Upper lobe of left lung (tissue), 6 donors: Measurements from ENCODE around the gene CRTAC1. TPM values are rescaled to one million over a fixed set of nuclear protein-coding genes. Genes with fewer than 3 reads are reported as not detected.

Experiments used
- ATAC-seq, 2 donors: fragments of 200-7000 bp; cut with Tn5 transposase; one replicate each; pipeline ENCODE4 v1.9.1; 2022; ENCODE audit warnings: mild to moderate bottlenecking in 2 of 2, moderate library complexity in 2 of 2; ENCODE audit not compliant: low FRiP score in 2 of 2
- DNase-seq, 2 donors: peaks; one replicate each; pipeline ENCODE4 v3.0.0-alpha.2; 2019 to 2020
- H3K27ac ChIP-seq, 4 donors: fragments of 200-600 bp; sonication (generic); one replicate each; pipeline ENCODE4 v1.5.1; 2016 to 2019
- H3K27me3 ChIP-seq, 4 donors: fragments of 200-600 bp; sonication (generic); one replicate each; pipeline ENCODE4 v1.5.1; 2017 to 2019
- H3K36me3 ChIP-seq, 4 donors: fragments of 200-600 bp; sonication (generic); one replicate each; pipeline ENCODE4 v1.5.1; 2016 to 2019
- H3K4me1 ChIP-seq, 4 donors: fragments of 200-600 bp; sonication (generic); one replicate each; pipeline ENCODE4 v1.5.1; 2018 to 2019
- H3K4me3 ChIP-seq, 4 donors: fragments of 200-600 bp; sonication (generic); one replicate each; pipeline ENCODE4 v1.5.1; 2017 to 2019; ENCODE audit warnings: mild to moderate bottlenecking in 2 of 4, moderate library complexity in 1 of 4
- H3K9me3 ChIP-seq, 4 donors: fragments of 200-600 bp; sonication (generic); one replicate each; pipeline ENCODE4 v1.5.1; 2018 to 2019
- EP300 ChIP-seq, 4 donors: sonication (generic); formaldehyde crosslinking; IDR thresholded peaks; one replicate each; pipeline ENCODE4 v1.5.1; 2017; ENCODE audit warnings: antibody characterized with exemption in 4 of 4, control low read depth in 2 of 4
- POLR2A ChIP-seq, 4 donors: fragments of 450-650 bp; IDR thresholded peaks; one replicate each; pipeline ENCODE4 v1.5.1; 2016 to 2017; ENCODE audit warnings: antibody characterized with exemption in 4 of 4, mild to moderate bottlenecking in 2 of 4
- POLR2AphosphoS5 ChIP-seq, 2 donors: sonication (generic); formaldehyde crosslinking; IDR thresholded peaks; one replicate each; pipeline ENCODE4 v1.5.1; 2017; ENCODE audit warnings: antibody characterized with exemption in 2 of 2
- WGBS, 2 donors: methylation state at CpG; one replicate each; pipeline ENCODE4 v1.1.5; 2017 to 2018; 5-methylcytosine and 5-hydroxymethylcytosine counted together
- total RNA-seq, 6 donors: library from RNA; depleted of rRNA in 4 of 6; stranded (reverse); fragments of >200 nt in 4 of 6; gene quantifications; one replicate each; pipeline versions ENCODE4 v1.1.0 to v1.2.1, GENCODE V29; 2016 to 2021
- TF ChIP-seq, protein P1 (sequence below), 6 experiments: fragments of 450-650 bp in 4 of 6; fragments of 200-600 bp in 2 of 6; sonication (generic) in 2 of 6; IDR thresholded peaks; one replicate each; pipeline ENCODE4 v1.5.1; 2016 to 2019; ENCODE audit warnings: antibody characterized with exemption in 6 of 6
- donor health status: DM: no; HTN: no; CAD: no; lungs with moderate emphysema.
- donor health status: DM: no; HTN: yes; CAD: no; lungs with severe emphysema.

Gene CRTAC1
- total RNA-seq, 6 donors from 2014 or later: 40.6 to 123 (median 77.3) TPM

- no peaks in the 10 kb centered on the region for H3K36me3 ChIP-seq
- no peak for DNase-seq
- 81 to 89% methylated on average over 2 of the region's 2 CpGs for WGBS, 2 donors
- peaks cover 0 to 41% (median 18%) of the 10 kb centered on the region in 4 donors for H3K4me1 ChIP-seq
- TF ChIP-seq POLR2A (IDR thresholded peaks at IDR 0.05): no peak
- TF ChIP-seq, protein P1, sequence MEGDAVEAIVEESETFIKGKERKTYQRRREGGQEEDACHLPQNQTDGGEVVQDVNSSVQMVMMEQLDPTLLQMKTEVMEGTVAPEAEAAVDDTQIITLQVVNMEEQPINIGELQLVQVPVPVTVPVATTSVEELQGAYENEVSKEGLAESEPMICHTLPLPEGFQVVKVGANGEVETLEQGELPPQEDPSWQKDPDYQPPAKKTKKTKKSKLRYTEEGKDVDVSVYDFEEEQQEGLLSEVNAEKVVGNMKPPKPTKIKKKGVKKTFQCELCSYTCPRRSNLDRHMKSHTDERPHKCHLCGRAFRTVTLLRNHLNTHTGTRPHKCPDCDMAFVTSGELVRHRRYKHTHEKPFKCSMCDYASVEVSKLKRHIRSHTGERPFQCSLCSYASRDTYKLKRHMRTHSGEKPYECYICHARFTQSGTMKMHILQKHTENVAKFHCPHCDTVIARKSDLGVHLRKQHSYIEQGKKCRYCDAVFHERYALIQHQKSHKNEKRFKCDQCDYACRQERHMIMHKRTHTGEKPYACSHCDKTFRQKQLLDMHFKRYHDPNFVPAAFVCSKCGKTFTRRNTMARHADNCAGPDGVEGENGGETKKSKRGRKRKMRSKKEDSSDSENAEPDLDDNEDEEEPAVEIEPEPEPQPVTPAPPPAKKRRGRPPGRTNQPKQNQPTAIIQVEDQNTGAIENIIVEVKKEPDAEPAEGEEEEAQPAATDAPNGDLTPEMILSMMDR (IDR thresholded peaks at IDR 0.05): no peak
- TF ChIP-seq POLR2AphosphoS5 (IDR thresholded peaks at IDR 0.05): no peak
- TF ChIP-seq EP300 (IDR thresholded peaks at IDR 0.05): no peak
- H3K27ac ChIP-seq: no peak overlapping the region
- no peak for ATAC-seq
- no peak overlapping the region for H3K4me3 ChIP-seq
- H3K9me3 ChIP-seq: no peaks in the 10 kb centered on the region
- no peaks in the 10 kb centered on the region for H3K27me3 ChIP-seq
Observed at GRCh38 chr10:97913193-97913592, 117.2 kb downstream of the CRTAC1 start.

DNA sequence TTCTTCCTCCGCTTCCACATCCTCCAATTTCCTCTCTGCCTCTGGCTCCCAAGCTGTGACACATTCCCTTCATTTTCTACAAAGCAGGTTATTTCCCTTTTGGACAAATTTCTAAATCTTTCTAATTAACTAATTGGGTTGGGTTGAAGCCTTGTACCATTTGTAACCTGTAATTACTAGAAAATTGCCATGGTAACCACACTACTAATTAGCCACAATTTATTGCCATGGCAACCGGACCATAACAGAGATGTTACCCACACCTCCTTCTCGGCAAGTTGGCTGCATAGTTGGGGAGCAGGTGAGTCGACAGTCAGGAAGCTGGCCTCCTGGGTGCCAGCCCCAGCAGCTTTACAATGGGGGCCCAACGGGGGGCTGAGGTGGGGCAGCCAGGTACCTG lies 119.2 kb downstream of the CRTAC1 start:
- peak overlapping the region in 1 of 4 donors; percentile 43 for H3K27ac ChIP-seq
- TF ChIP-seq POLR2A (IDR thresholded peaks at IDR 0.05): no peak
- TF ChIP-seq POLR2AphosphoS5 (IDR thresholded peaks at IDR 0.05): no peak
- no peak for TF ChIP-seq EP300 (IDR thresholded peaks at IDR 0.05)
- TF ChIP-seq, protein P1 (IDR thresholded peaks at IDR 0.05): no peak
- no peak for DNase-seq
- peaks cover 0 to 33% (median 14%) of the 10 kb centered on the region in 4 donors for H3K4me1 ChIP-seq
- no peak overlapping the region for H3K4me3 ChIP-seq
- no peaks in the 10 kb centered on the region for H3K36me3 ChIP-seq
- no peaks in the 10 kb centered on the region for H3K27me3 ChIP-seq
- WGBS, 2 donors: 55 to 80% methylated on average over 5 of the region's 5 CpGs
- ATAC-seq: no peak
- H3K9me3 ChIP-seq: no peaks in the 10 kb centered on the region

GRCh38 chr10:97910661-97911060 lies 119.8 kb downstream of the CRTAC1 start:
- no peak overlapping the region for H3K4me3 ChIP-seq
- ATAC-seq: no peak
- peak overlapping the region in 1 of 4 donors; percentile 43 for H3K27ac ChIP-seq
- TF ChIP-seq, protein P1 (IDR thresholded peaks at IDR 0.05): no peak
- no peak for TF ChIP-seq POLR2AphosphoS5 (IDR thresholded peaks at IDR 0.05)
- TF ChIP-seq POLR2A (IDR thresholded peaks at IDR 0.05): no peak
- no peak for TF ChIP-seq EP300 (IDR thresholded peaks at IDR 0.05)
- H3K36me3 ChIP-seq: no peaks in the 10 kb centered on the region
- H3K9me3 ChIP-seq: no peaks in the 10 kb centered on the region
- H3K27me3 ChIP-seq: no peaks in the 10 kb centered on the region
- 62 to 74% methylated on average over 3 to 4 of the region's 4 CpGs for WGBS, 2 donors
- DNase-seq: no peak
- H3K4me1 ChIP-seq: peaks cover 0 to 31% (median 14%) of the 10 kb centered on the region in 4 donors

- Histone ChIP-seq H3K36me3 (no peaks in the 10 kb centered on the region), H3K9me3 (no peaks in the 10 kb centered on the region), H3K27ac (no peak overlapping the region), H3K4me1 (peaks cover 0 to 22% (median 10%) of the 10 kb centered on the region in 4 donors), H3K27me3 (no peaks in the 10 kb centered on the region), H3K4me3 (no peak overlapping the region)
- ATAC-seq (no peak), DNase-seq (peak in 1 of 2 donors; percentile 56)
- WGBS, 2 donors: 79 to 82% methylated on average over 11 to 12 of the region's 12 CpGs
- TF ChIP-seq EP300 (IDR thresholded peaks at IDR 0.05): no peak
- TF ChIP-seq POLR2A (IDR thresholded peaks at IDR 0.05): no peak
- no peak for TF ChIP-seq POLR2AphosphoS5 (IDR thresholded peaks at IDR 0.05)
- TF ChIP-seq, protein P1 (IDR thresholded peaks at IDR 0.05): no peak
Observed at GRCh38 chr10:97907830-97908229, 122.6 kb downstream of the CRTAC1 start.

GRCh38 chr10:97907211-97907610 lies 123.2 kb downstream of the CRTAC1 start:
- no peaks in the 10 kb centered on the region for H3K27me3 ChIP-seq
- H3K27ac ChIP-seq: no peak overlapping the region
- no peak for DNase-seq
- H3K9me3 ChIP-seq: no peaks in the 10 kb centered on the region
- H3K4me3 ChIP-seq: no peak overlapping the region
- no peaks in the 10 kb centered on the region for H3K36me3 ChIP-seq
- H3K4me1 ChIP-seq: peaks cover 0 to 22% (median 10%) of the 10 kb centered on the region in 4 donors
- 79 to 85% methylated on average over 5 to 6 of the region's 6 CpGs for WGBS, 2 donors
- no peak for TF ChIP-seq POLR2A (IDR thresholded peaks at IDR 0.05)
- no peak for TF ChIP-seq POLR2AphosphoS5 (IDR thresholded peaks at IDR 0.05)
- TF ChIP-seq EP300 (IDR thresholded peaks at IDR 0.05): no peak
- TF ChIP-seq, protein P1 (IDR thresholded peaks at IDR 0.05): no peak
- no peak for ATAC-seq
